ENCODE data around the gene KCNH5.

KCNH5 gene

DNA sequence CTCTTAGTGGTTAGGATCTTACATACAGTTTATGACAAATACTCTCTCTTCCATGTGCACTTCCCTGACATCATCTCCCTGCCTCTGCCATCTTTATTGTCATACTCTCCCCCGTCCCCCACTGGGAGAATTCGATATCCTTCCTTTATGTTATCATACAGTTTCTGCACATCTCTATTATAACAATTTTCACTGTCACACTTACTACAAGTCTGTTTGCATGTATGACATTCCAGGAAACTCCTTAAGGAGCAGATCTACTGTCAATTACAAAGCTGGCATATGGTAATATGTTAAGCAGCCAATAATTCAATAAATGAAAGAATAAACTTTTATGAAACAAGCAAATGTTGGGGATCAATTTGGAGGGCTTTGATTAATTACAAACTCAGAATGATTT lies 91.1 kb downstream of the KCNH5 start:
- H3K9me3 ChIP-seq: no peaks in the 10 kb centered on the region
- no peaks in the 10 kb centered on the region for H3K27me3 ChIP-seq (ENCODE audit: low read depth)
- no peak for DNase-seq (ENCODE audit: low spot score in 2 of 2)
- H3K4me3 ChIP-seq: no peak overlapping the region
- H3K36me3 ChIP-seq (replicated peaks): no peaks in the 10 kb centered on the region
- H3K4me1 ChIP-seq: no peaks in the 10 kb centered on the region
- in situ Hi-C loops (cut with MboI; ENCODE audit: low sequenced_read_pairs): no loop called here

DNA sequence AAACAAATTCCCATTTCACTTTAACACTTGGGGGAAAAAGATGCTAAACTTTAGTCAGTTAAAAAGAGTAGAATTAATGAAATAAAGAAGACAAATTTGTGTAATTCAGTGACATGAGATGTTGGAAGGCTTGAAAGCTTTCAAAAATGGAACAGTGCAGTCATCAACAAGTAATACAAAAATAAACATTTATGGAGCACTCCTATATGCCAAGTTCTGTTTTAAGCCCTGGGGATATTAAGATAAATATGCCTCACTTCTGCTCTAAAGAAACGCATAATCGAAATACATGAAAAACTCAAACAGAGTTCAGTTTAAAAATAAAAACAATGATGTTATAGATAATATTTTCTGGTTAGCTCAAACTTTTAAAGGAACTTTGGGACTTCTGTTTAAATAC lies 93.0 kb downstream of the KCNH5 start:
- Histone ChIP-seq H3K36me3 (replicated peaks) (no peaks in the 10 kb centered on the region), H3K9me3 (no peaks in the 10 kb centered on the region), H3K4me3 (no peak overlapping the region), H3K4me1 (no peaks in the 10 kb centered on the region), H3K27me3 (ENCODE audit: low read depth) (no peaks in the 10 kb centered on the region)
- DNase-seq (ENCODE audit: low spot score in 2 of 2): no peak
- in situ Hi-C loops (cut with MboI; ENCODE audit: low sequenced_read_pairs): no loop called here

DNA sequence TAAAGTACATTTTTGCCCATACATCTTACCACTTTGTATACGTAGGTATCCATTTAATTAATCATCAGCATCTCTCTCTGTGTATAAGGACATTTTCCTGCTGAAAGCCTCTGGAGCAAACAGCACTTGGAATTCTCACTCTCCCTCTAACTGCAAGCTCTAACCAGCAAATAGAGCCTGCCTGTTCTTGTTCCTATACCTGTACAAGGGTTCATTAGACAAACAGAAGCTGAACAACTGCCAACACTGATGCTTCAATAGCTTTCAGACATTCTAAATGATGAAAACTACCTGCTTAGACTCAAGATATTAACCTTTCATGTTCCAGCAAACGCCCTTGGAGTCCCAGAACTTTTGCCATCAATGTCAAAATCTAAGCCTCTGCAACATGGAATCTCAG lies 98.0 kb downstream of the KCNH5 start:
- in situ Hi-C loops (cut with MboI; ENCODE audit: low sequenced_read_pairs): no loop called here
- peaks cover 4% of the 10 kb centered on the region; the same call in 1 of the 2 replicates for H3K4me1 ChIP-seq
- no peak for DNase-seq (ENCODE audit: low spot score in 2 of 2)

GRCh38 chr14:62946221-62946620 lies 99.0 kb downstream of the KCNH5 start:
- Histone ChIP-seq H3K4me1 (peaks cover 7% of the 10 kb centered on the region), H3K4me3 (no peak overlapping the region), H3K36me3 (replicated peaks) (no peaks in the 10 kb centered on the region), H3K9me3 (no peaks in the 10 kb centered on the region), H3K27me3 (ENCODE audit: low read depth) (no peaks in the 10 kb centered on the region)
- in situ Hi-C loops (cut with MboI; ENCODE audit: low sequenced_read_pairs): no loop called here
- DNase-seq (ENCODE audit: low spot score in 2 of 2): no peak

More for the DNA sequence above, 98.0 kb downstream of the KCNH5 start:
- Histone ChIP-seq H3K27me3 (ENCODE audit: low read depth) (no peaks in the 10 kb centered on the region), H3K4me3 (no peak overlapping the region), H3K9me3 (no peaks in the 10 kb centered on the region), H3K36me3 (replicated peaks) (no peaks in the 10 kb centered on the region)

DNA sequence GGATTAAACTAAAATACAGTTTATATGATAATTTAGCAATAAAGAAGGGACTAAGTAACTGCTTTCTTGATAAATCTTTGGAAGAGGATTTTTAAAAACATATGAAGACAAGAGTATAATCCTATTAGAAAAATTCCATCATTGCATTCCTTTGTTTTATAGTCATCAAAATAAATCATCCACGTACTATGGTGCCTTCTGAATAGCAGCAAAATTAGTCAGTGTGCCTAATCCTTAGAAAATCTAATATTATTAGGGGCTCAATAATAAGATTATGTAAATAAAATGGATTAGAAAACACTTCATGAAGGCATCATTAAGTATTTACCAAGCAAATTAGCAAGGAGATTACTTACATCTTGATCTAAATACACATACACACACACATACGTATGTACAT lies 102.1 kb downstream of the KCNH5 start:
- DNase-seq (ENCODE audit: low spot score in 2 of 2): no peak
- Histone ChIP-seq H3K27me3 (ENCODE audit: low read depth) (no peaks in the 10 kb centered on the region), H3K4me3 (no peak overlapping the region), H3K36me3 (replicated peaks) (no peaks in the 10 kb centered on the region), H3K4me1 (peaks cover 7% of the 10 kb centered on the region), H3K9me3 (no peaks in the 10 kb centered on the region)
- in situ Hi-C loops (cut with MboI; ENCODE audit: low sequenced_read_pairs): no loop called here

DNA sequence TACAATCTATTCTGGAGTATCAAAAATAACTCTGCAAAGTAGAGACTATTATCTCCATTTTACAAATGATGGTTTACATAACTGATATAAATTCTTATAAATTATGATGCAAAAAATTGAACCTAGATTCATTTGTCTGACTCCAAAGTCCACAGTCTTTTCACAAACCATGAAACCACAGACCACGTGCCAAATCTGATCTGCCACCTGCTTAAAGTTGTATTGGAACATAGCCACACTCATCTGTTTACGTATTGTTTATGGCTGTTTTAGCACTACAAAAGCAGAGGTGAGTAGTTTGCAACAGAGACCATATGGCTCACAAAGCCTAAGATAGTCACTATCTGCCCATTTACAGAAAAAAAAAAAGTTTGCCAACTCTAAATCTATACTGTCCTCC lies 105.3 kb downstream of the KCNH5 start:
- H3K4me3 ChIP-seq: no peak overlapping the region

GRCh38 chr14:62938778-62939177 lies 106.5 kb downstream of the KCNH5 start:
- Histone ChIP-seq H3K9me3 (no peaks in the 10 kb centered on the region), H3K4me1 (peaks cover 24% of the 10 kb centered on the region), H3K4me3 (no peak overlapping the region), H3K27me3 (ENCODE audit: low read depth) (no peaks in the 10 kb centered on the region), H3K36me3 (replicated peaks) (no peaks in the 10 kb centered on the region)
- DNase-seq (ENCODE audit: low spot score in 2 of 2): no peak
- in situ Hi-C loops (cut with MboI; ENCODE audit: low sequenced_read_pairs): no loop called here

More for the DNA sequence above, 105.3 kb downstream of the KCNH5 start:
- no peaks in the 10 kb centered on the region for H3K36me3 ChIP-seq (replicated peaks)
- H3K9me3 ChIP-seq: no peaks in the 10 kb centered on the region
- no peaks in the 10 kb centered on the region for H3K27me3 ChIP-seq (ENCODE audit: low read depth)
- in situ Hi-C loops (cut with MboI; ENCODE audit: low sequenced_read_pairs): no loop called here
- DNase-seq (ENCODE audit: low spot score in 2 of 2): no peak
- H3K4me1 ChIP-seq: peaks cover 17% of the 10 kb centered on the region

GRCh38 chr14:62934439-62934838 lies 110.8 kb downstream of the KCNH5 start:
- Histone ChIP-seq H3K4me3 (no peak overlapping the region), H3K36me3 (replicated peaks) (no peaks in the 10 kb centered on the region), H3K4me1 (peaks cover 26% of the 10 kb centered on the region), H3K9me3 (no peaks in the 10 kb centered on the region; the same call in 1 of the 2 replicates), H3K27me3 (ENCODE audit: low read depth) (no peaks in the 10 kb centered on the region)
- in situ Hi-C loops (cut with MboI; ENCODE audit: low sequenced_read_pairs): no loop called here
- DNase-seq (ENCODE audit: low spot score in 2 of 2): peak; percentile 38 to 81

GRCh38 chr14:62921466-62921865 lies 123.8 kb downstream of the KCNH5 start:
- H3K4me3 ChIP-seq: no peak overlapping the region
- H3K36me3 ChIP-seq (replicated peaks): no peaks in the 10 kb centered on the region
- DNase-seq (ENCODE audit: low spot score in 2 of 2): no peak
- H3K27me3 ChIP-seq (ENCODE audit: low read depth): no peaks in the 10 kb centered on the region
- in situ Hi-C loops (cut with MboI; ENCODE audit: low sequenced_read_pairs): no loop called here
- H3K9me3 ChIP-seq: no peaks in the 10 kb centered on the region
- H3K4me1 ChIP-seq: peaks cover 7% of the 10 kb centered on the region

GRCh38 chr14:62916551-62916950 lies 128.7 kb downstream of the KCNH5 start:
- no peak for DNase-seq (ENCODE audit: low spot score in 2 of 2)
- in situ Hi-C loops (cut with MboI; ENCODE audit: low sequenced_read_pairs): no loop called here
- H3K4me1 ChIP-seq: peaks cover 7% of the 10 kb centered on the region
- no peaks in the 10 kb centered on the region for H3K27me3 ChIP-seq (ENCODE audit: low read depth)
- H3K4me3 ChIP-seq: no peak overlapping the region
- H3K9me3 ChIP-seq: no peaks in the 10 kb centered on the region
- H3K36me3 ChIP-seq (replicated peaks): no peaks in the 10 kb centered on the region

DNA sequence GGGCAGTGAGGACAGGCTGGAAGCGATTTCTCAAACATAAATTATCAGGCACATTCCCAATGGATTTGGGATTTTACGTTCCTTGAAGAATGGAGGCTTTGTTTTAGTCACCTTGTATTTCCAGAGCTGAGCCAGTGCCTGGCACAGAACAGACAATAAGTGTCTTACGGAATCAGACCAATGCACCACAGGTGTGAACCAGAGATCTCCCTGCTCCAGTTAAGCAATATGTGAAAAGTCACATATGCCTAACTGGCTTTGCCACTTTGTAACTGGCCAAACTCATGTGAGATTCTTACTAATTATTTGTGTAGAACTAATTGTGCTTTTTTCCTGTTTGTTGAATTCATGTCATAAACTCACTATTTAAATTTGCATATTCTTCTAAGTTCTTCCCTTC lies 130.4 kb downstream of the KCNH5 start:
- no peaks in the 10 kb centered on the region for H3K36me3 ChIP-seq (replicated peaks)
- H3K4me1 ChIP-seq: peaks cover 7% of the 10 kb centered on the region
- H3K27me3 ChIP-seq (ENCODE audit: low read depth): no peaks in the 10 kb centered on the region
- DNase-seq (ENCODE audit: low spot score in 2 of 2): no peak
- in situ Hi-C loops (cut with MboI; ENCODE audit: low sequenced_read_pairs): no loop called here
- H3K4me3 ChIP-seq: no peak overlapping the region
- H3K9me3 ChIP-seq: no peaks in the 10 kb centered on the region

- in situ Hi-C loops (cut with MboI; ENCODE audit: low sequenced_read_pairs): no loop called here
- Histone ChIP-seq H3K4me1 (peaks cover 7% of the 10 kb centered on the region), H3K27me3 (ENCODE audit: low read depth) (no peaks in the 10 kb centered on the region), H3K9me3 (no peaks in the 10 kb centered on the region), H3K36me3 (replicated peaks) (no peaks in the 10 kb centered on the region), H3K4me3 (no peak overlapping the region)
- DNase-seq (ENCODE audit: low spot score in 2 of 2): no peak
Observed at GRCh38 chr14:62914025-62914424, 131.2 kb downstream of the KCNH5 start.

DNA sequence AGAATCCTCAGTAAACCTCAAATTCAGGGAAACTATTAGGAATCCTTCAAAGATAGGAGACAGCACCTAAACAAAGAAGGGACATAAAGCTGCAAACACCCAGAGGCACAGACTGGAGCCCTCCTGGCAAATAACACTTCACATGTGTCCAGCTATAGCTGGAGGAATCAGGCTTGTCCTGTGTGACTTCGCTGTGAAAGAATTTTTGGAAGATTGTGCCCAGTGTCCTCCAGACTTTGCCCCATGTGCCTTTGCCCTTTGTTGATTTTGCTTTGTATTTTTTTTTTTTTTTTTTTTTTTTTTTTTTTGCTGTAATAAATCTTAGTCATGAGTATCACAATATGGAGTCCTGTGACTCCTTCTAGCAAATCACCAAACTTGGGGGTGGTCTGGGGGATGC lies 136.8 kb downstream of the KCNH5 start:
- in situ Hi-C loops (cut with MboI; ENCODE audit: low sequenced_read_pairs): no loop called here
- no peak overlapping the region for H3K4me3 ChIP-seq
- H3K4me1 ChIP-seq: no peaks in the 10 kb centered on the region
- no peaks in the 10 kb centered on the region for H3K36me3 ChIP-seq (replicated peaks)
- DNase-seq (ENCODE audit: low spot score in 2 of 2): no peak
- no peaks in the 10 kb centered on the region for H3K9me3 ChIP-seq
- no peaks in the 10 kb centered on the region for H3K27me3 ChIP-seq (ENCODE audit: low read depth)

DNA sequence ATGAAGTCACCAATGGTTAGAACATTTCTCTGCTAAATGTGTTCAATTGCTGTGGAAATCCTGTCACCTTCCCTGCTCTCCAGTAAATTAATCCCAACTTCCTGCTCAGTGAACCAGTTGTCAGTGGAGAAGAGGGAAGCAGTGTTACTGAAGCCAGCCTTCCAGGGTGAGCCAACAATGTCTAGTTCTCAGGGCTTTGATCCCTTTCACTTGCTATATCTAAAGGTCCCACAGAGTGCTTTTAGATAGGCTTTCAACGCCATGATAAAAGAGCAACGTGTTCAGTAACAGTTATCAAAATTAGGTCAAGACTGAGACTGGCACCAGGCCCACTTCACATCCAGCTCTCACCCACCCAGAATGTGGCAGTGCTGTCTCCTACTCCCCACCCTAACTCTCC lies 139.7 kb downstream of the KCNH5 start:
- H3K27me3 ChIP-seq (ENCODE audit: low read depth): no peaks in the 10 kb centered on the region

DNA sequence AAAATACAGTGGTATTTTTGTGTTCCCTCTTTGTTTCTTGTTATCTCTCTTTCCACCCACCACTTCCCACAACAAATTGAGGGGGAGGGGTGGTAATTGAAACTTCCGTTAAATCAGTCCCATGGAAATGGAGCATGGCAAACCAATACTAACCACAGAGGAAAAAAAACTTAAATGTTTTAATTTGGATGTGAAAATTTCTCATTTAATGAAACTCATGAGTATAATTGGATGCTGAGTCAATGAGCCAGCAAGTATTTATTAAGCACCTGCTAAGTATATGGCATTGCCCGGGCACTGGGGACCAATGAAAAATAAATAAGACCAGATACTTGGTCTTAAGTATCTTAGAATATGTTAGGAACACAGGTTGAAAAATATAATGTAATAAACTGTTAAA lies 147.5 kb downstream of the KCNH5 start:
- Histone ChIP-seq H3K36me3 (replicated peaks) (no peaks in the 10 kb centered on the region), H3K9me3 (no peaks in the 10 kb centered on the region), H3K4me3 (no peak overlapping the region), H3K4me1 (peaks cover 27% of the 10 kb centered on the region), H3K27me3 (ENCODE audit: low read depth) (no peaks in the 10 kb centered on the region)
- in situ Hi-C loops (cut with MboI; ENCODE audit: low sequenced_read_pairs): no loop called here
- DNase-seq (ENCODE audit: low spot score in 2 of 2): peak; percentile 27 to 42

More for the DNA sequence above, 139.7 kb downstream of the KCNH5 start:
- no peaks in the 10 kb centered on the region for H3K36me3 ChIP-seq (replicated peaks)
- H3K4me3 ChIP-seq: no peak overlapping the region
- H3K4me1 ChIP-seq: no peaks in the 10 kb centered on the region
- in situ Hi-C loops (cut with MboI; ENCODE audit: low sequenced_read_pairs): no loop called here
- H3K9me3 ChIP-seq: no peaks in the 10 kb centered on the region
- DNase-seq (ENCODE audit: low spot score in 2 of 2): no peak
